SW 1271 (cell line): ENCODE data around the gene ZCCHC17.
"Not testable (repeated sequence)": the region's sequence is repeated elsewhere in the genome, so short reads cannot be mapped to it uniquely, and the experiment has no call there.

Experiments used
- DNase-seq, 2 experiments: peaks; one replicate each; lab custom pipeline; 2025; lab: John Stamatoyannopoulos, UW

ZCCHC17 gene, protein sequence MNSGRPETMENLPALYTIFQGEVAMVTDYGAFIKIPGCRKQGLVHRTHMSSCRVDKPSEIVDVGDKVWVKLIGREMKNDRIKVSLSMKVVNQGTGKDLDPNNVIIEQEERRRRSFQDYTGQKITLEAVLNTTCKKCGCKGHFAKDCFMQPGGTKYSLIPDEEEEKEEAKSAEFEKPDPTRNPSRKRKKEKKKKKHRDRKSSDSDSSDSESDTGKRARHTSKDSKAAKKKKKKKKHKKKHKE

GRCh38 chr1:31296486-31297276, at the start of gene ZCCHC17, which contains the start of gene SNRNP40:
TSS of gene ZCCHC17 (plus strand) at chr1:31297032. CDS start at chr1:31310099, 13,067 bp downstream.
TSS of gene SNRNP40 (minus strand) at chr1:31296788. CDS start at chr1:31296751, 37 bp downstream.
- peak; percentile 94 to 98 for DNase-seq

DNA sequence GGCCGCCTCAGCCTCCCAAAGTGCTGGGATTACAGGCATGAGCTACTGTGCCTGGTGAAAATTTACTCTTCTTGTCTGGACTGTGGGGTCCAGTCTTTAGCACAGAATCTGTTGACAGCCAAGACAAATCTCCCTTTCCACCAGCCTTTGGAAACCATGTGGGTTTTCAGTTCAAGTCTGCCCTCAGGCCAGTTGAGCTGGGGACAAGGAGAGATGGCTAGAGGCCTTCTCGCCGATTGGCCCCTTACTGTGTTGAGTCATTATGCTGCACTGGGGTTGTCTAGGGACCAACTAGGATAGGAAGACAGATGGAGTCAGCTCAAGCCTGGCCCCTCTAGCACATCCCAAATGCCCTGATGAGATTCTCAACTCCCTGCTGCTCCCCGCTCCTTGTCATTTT, 48.6 kb upstream of the ZCCHC17 start:
- no peak for DNase-seq

DNA sequence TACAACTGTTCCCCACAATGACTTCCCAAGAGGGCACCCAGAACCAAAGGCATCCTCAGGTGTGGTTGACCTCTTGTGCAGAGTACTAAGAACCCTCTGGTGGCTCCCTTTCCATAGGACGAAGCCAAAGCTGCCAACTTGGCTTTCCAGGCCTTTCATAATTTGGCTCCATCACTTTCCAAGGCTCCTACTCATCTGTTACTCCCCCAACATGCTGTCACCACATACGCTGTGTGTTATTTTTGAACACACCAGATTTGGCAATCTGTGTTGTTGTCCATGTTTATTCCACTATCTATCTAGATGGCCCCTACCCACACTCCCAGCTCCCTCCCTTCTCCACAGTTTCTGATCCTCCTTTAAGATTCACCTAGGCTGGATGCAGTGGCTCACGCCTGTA, 47.0 kb upstream of the ZCCHC17 start:
- no peak for DNase-seq

DNA sequence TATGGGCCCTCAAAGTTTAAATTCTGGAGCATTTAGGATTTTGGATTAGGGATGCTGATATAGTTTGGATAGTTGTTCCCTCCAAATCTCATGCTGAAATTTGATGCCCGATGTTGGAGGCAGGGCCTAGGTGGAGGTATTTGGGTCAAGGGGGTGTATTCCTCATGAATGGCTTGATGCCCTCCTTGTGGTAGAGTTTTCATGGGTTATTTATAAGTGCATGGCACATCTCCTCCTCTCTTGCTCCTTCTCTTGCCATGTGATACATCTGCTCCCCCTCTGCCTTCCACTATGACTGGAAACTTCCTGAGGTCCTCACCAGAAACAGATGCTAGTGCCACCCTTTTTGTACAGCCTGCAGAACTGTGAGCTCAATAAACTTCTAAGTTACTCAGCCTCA, 39.6 kb upstream of the ZCCHC17 start:
- DNase-seq: no peak

- no peak for DNase-seq
Measured at GRCh38 chr1:31258581-31258980, 38.3 kb upstream of the ZCCHC17 start.

DNA sequence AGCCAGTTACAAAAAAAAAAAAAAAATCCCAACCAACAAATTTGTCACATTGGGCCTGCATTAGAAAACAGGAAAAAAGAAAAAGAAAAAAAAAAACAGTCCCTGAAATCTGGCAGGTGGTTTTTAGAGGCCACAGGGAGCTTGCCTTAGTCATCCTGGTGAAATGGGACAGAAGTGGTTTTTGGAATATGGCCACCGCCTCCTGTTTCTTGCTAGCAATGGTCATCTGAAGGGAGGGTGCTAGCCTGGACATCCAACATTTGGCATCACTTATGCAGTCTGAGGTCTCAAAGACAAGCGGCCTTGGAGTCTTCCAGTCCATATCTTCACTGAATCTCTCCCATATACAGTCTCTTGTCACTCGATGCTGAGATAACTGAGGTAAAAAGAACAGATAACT, 37.1 kb upstream of the ZCCHC17 start:
- no peak for DNase-seq

DNA sequence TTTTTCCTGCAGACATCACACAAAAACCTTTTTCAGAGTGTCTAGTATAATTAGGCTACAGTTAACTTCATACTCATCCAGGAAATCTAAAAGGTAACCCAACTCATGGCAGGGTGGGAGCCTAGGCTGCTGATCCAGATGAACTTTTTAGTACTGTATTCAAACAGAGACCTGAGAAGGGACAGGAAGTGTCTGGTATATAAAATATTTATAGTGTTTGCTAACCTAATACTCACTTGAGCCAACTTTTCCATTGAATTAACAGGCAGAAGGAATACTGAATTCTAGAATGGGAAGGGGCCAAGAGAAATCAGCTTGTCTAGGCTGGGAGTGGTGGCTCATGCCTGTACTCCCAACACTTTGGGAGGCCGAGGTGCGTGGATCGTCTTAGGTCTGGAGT, 34.9 kb upstream of the ZCCHC17 start:
- no peak for DNase-seq

GRCh38 chr1:31262393-31262792, 34.4 kb upstream of the ZCCHC17 start:
- DNase-seq: not testable (repeated sequence)

DNA sequence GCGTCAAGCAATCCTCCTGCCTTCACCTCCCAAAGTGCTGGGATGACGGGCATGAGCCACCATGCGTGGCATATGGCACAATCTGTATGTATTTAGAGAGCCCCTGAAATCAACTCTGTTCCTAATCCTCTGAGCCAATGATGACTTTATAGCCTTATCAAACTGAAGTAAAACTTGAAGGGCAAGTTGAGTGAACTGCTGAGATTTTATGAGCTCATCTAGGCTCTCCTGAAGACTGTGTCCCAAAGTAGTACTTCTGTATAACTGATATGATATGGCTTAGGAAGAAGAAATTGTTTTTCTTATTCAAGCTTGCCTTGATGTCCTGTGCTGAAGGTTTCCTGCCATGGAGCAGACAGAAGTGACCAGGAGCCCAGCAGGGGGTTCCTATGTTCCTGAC, 33.4 kb upstream of the ZCCHC17 start:
- DNase-seq: no peak

GRCh38 chr1:31264790-31265386, 31.9 kb upstream of the ZCCHC17 start:
- DNase-seq: no peak

GRCh38 chr1:31266547-31266946, 30.3 kb upstream of the ZCCHC17 start:
- no peak for DNase-seq

- DNase-seq: no peak
Measured at GRCh38 chr1:31272369-31272768, 24.5 kb upstream of the ZCCHC17 start.

DNA sequence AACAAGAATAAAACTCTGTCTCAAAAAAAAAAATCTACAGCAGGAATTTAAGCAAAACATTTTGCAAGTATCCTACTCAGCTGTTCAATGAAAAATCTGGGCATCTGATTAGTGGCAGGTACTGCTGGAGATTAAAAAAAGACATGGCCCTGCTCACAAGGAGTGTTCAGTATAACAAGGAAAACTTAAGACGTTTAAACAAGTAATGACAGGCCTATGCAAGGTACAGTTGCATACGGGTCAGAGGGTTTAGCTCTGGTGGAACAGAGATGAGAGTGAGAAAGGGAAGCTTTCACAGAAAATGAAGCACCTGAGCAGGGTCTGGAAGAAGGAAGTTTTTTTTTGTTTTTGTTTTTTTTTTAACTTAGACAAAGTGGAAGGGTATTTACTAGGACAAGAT, 23.2 kb upstream of the ZCCHC17 start:
- no peak for DNase-seq

GRCh38 chr1:31282426-31282825, 14.4 kb upstream of the ZCCHC17 start:
- DNase-seq: not testable (repeated sequence)

GRCh38 chr1:31287791-31288190, 9.0 kb upstream of the ZCCHC17 start:
- not testable (repeated sequence) for DNase-seq

GRCh38 chr1:31289021-31289420, 7.8 kb upstream of the ZCCHC17 start:
- no peak for DNase-seq

DNA sequence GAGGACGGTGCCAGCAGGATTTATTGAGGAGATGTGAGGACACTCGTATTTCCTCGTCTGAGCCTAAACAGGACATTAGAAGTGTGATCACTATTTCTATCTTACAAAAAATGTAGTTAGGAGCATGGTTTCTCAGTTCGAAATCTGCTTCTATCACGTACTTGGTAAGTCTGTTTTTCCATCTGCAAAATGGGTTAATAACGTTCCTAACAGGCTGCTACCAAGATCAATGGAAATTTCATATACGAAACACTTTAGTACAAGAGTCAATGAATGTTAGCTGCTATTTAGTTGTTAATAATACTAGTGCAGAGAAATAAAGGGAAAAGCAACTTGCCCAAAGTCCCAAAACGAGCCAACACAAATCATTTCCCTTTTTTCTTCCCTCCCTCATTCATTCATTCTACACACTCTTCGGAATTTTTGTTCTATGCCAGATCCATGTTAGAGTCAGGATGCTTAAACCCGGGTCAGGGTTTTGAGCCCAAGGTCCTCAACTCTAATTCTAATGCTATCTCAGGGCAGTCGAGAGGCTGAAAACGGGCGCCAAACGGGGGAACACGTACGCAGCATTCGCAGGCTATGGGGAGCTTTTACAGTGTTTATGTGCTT, 852 bp upstream of the ZCCHC17 start:
- DNase-seq: no peak

DNA sequence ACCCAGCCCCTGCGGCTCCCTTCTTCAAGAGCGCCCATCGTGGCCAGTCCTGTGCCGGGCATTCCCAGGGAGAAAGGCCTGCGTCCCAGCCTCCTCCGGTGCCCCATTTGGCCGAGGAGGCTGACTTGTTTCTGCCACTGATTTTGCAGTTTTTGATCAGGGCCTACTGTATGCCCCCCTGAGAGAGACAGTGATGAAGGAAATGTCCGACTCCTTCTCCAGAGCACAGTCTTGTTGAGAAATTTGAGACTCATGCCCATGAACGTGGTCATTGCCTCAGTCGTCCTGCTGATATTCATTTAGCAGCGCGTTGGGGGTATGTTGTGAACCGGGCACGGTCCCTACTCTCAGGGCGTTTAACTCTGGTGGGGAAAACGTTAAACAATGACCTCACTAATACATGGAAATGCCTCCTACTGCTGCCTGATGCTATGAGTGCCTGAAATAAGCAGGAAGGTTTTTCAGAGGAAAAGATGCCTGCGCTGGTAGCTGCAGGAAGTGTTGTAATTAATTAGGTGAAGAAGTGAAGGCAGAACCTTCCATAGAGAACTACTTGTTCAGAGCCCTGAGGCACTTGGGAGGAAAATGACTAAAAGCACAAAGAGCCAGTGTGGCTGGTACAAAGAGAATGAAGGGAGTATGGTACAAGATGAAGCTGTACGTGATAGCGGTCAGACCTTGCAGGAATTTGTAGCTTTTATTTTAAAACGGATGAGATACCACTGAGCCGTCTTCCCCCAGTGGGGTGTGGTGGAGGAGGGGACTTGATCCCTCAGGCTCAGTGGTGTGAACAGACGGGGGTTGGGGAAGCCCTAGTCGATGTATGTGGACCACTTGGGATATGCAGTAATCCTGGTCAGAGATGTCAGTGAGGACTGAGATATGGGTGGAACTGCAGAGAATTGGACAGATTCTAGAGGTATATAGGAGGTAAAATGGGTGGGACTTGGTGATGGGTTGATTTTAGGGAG, 730 bp downstream of the ZCCHC17 start:
- no peak for DNase-seq

DNA sequence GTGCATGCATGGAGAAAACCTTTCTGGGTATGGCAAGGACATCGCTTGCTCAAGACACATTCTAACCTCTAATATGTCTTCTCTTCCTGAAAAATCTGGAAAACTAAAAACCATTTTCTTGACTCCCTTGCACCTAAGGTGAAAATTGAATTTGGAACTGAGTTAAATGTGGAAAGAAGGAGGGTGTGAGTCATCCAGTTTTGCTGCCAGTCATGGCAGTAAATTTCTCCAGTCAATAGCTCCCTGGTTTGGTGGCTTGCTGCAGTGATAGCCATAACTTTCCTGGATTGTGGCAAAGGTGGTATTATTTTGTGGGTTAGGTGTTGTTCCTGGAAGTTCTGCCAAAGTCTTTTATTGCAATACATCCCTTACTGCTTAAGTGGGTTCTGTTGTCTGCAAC, 2.5 kb downstream of the ZCCHC17 start:
- DNase-seq: no peak

- no peak for DNase-seq
Measured at GRCh38 chr1:31300193-31300592, 3.4 kb downstream of the ZCCHC17 start.

GRCh38 chr1:31302709-31303441, 6.0 kb downstream of the ZCCHC17 start:
- DNase-seq: no peak
